ENCODE results near the gene CBFA2T2.
"Not testable (repeated sequence)": the region's sequence is repeated elsewhere in the genome, so short reads cannot be mapped to it uniquely, and the experiment has no call there.

Gene CBFA2T2

GRCh38 chr20:33693741-33694638, 204.1 kb downstream of the CBFA2T2 start:
- Histone ChIP-seq H3K36me3 (ENCODE audit: control insufficient read depth, insufficient read depth, low read length) (no peaks in the 10 kb centered on the region), H3K4me3 (ENCODE audit: insufficient read depth, low read depth, low read length, poor library complexity, severe bottlenecking) (no peak overlapping the region), H3K9me3 (ENCODE audit: control insufficient read depth, low read length) (no peaks in the 10 kb centered on the region), H3K27me3 (replicated peaks; ENCODE audit: control insufficient read depth, insufficient read depth, low read length, poor library complexity, severe bottlenecking) (no peaks in the 10 kb centered on the region), H3K27ac (ENCODE audit: insufficient read depth, low read length, poor library complexity, severe bottlenecking) (no peak overlapping the region), H3K4me1 (ENCODE audit: control insufficient read depth, insufficient read depth, low read length, poor library complexity, severe bottlenecking) (no peaks in the 10 kb centered on the region)
- no peak for DNase-seq

- Histone ChIP-seq H3K27me3 (replicated peaks; ENCODE audit: control insufficient read depth, insufficient read depth, low read length, poor library complexity, severe bottlenecking) (no peaks in the 10 kb centered on the region), H3K4me1 (ENCODE audit: control insufficient read depth, insufficient read depth, low read length, poor library complexity, severe bottlenecking) (no peaks in the 10 kb centered on the region), H3K4me3 (ENCODE audit: insufficient read depth, low read depth, low read length, poor library complexity, severe bottlenecking) (no peak overlapping the region), H3K36me3 (ENCODE audit: control insufficient read depth, insufficient read depth, low read length) (no peaks in the 10 kb centered on the region), H3K9me3 (ENCODE audit: control insufficient read depth, low read length) (no peaks in the 10 kb centered on the region), H3K27ac (ENCODE audit: insufficient read depth, low read length, poor library complexity, severe bottlenecking) (no peak overlapping the region)
- DNase-seq = no peak
Measured at GRCh38 chr20:33694639-33695012, 204.7 kb downstream of the CBFA2T2 start.

- Histone ChIP-seq H3K27ac (ENCODE audit: insufficient read depth, low read length, poor library complexity, severe bottlenecking) (no peak overlapping the region), H3K9me3 (ENCODE audit: control insufficient read depth, low read length) (no peaks in the 10 kb centered on the region), H3K4me3 (ENCODE audit: insufficient read depth, low read depth, low read length, poor library complexity, severe bottlenecking) (no peak overlapping the region), H3K4me1 (ENCODE audit: control insufficient read depth, insufficient read depth, low read length, poor library complexity, severe bottlenecking) (no peaks in the 10 kb centered on the region), H3K27me3 (replicated peaks; ENCODE audit: control insufficient read depth, insufficient read depth, low read length, poor library complexity, severe bottlenecking) (no peaks in the 10 kb centered on the region), H3K36me3 (ENCODE audit: control insufficient read depth, insufficient read depth, low read length) (no peaks in the 10 kb centered on the region)
- DNase-seq = no peak
Measured at GRCh38 chr20:33696448-33696847, 206.6 kb downstream of the CBFA2T2 start.

GRCh38 chr20:33697129-33697528, 207.2 kb downstream of the CBFA2T2 start:
- Histone ChIP-seq H3K9me3 (ENCODE audit: control insufficient read depth, low read length) (no peaks in the 10 kb centered on the region), H3K27me3 (replicated peaks; ENCODE audit: control insufficient read depth, insufficient read depth, low read length, poor library complexity, severe bottlenecking) (no peaks in the 10 kb centered on the region), H3K36me3 (ENCODE audit: control insufficient read depth, insufficient read depth, low read length) (no peaks in the 10 kb centered on the region), H3K4me1 (ENCODE audit: control insufficient read depth, insufficient read depth, low read length, poor library complexity, severe bottlenecking) (no peaks in the 10 kb centered on the region), H3K4me3 (ENCODE audit: insufficient read depth, low read depth, low read length, poor library complexity, severe bottlenecking) (no peak overlapping the region), H3K27ac (ENCODE audit: insufficient read depth, low read length, poor library complexity, severe bottlenecking) (no peak overlapping the region)
- DNase-seq = no peak

GRCh38 chr20:33698966-33699365, 209.1 kb downstream of the CBFA2T2 start:
- not testable (repeated sequence) for H3K9me3 ChIP-seq (ENCODE audit: control insufficient read depth, low read length); H3K27ac ChIP-seq (ENCODE audit: insufficient read depth, low read length, poor library complexity, severe bottlenecking); H3K4me3 ChIP-seq (ENCODE audit: insufficient read depth, low read depth, low read length, poor library complexity, severe bottlenecking); DNase-seq; H3K36me3 ChIP-seq (ENCODE audit: control insufficient read depth, insufficient read depth, low read length); H3K4me1 ChIP-seq (ENCODE audit: control insufficient read depth, insufficient read depth, low read length, poor library complexity, severe bottlenecking); H3K27me3 ChIP-seq (replicated peaks; ENCODE audit: control insufficient read depth, insufficient read depth, low read length, poor library complexity, severe bottlenecking)

All from effector memory CD4-positive, alpha-beta T cell (primary cell).